Activated CD8-positive, alpha-beta memory T cell treated with anti-CD3 and anti-CD28 coated beads, Interleukin-2, amount 50 U/mL, for 24 hours (primary cell): ENCODE data around the gene QSER1.
"Not testable (repeated sequence)": the region's sequence is repeated elsewhere in the genome, so short reads cannot be mapped to it uniquely, and the experiment has no call there.

ENCODE experiments used
- DNase-seq: peaks from one replicate; pipeline ENCODE4 v3.0.0-alpha.2; 2020; ENCODE audit errors: extremely low read depth

QSER1 gene

DNA sequence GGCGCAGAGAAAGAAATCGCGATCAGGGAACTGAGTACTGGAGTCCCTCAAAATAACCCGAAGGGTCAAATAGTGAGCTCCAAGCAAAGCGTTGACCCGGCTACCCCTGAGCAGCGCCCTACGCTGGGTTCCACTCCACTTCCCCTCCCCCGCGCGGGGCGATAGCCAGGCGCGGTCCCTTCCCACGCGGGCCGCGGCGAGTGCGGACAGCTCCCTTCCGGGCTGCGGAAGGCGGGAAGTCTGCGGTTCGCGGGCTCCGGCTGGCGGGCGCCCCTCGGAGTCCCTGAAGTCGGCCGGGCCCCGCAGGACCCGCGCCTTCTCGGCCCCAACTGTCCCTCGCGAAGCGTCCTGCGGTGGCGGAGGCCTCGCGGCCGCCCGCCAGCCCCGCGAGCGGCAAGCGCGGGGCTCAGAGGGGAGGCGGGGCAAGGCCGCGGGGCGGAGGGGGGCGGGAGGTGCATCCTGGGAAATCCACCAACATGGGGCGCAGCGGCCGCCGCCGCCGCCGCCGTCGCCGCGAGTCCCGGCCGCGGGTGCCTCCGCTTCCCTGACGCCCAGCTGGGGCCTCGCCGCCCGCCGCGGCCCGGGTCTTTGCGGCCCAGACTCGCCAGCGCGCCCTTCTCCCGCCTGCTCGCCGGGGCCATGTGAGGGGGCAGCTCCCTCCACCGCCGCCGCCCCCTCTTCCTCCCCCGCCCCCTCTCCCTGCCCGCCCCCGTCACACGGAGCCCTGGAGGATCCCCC, at the start of gene QSER1:
Gene QSER1, plus strand, starts transcription at position 457 of the 738 bp plus-strand sequence. CDS start 315 bp downstream, outside the sequence.
- DNase-seq, result peak; percentile 39

DNA sequence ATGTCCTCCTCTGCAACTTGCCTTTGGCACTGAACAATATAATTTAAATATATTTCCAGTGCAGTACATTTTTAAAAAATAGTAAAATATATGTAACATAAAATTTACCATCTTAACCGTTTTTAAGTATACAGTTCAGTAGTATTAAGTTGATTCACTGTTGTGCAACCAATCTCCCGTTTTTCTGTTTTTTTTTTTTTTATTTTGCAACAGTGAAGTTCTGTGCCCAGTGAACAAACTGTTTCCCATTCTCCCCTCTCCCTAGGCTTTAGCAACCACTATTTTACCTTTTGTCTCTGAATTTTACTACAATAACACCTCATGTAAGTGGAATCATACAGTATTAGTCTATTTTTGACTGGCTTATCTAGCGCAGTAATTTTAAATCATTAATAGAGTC, 49.1 kb upstream of the QSER1 start:
- DNase-seq, result no peak

DNA sequence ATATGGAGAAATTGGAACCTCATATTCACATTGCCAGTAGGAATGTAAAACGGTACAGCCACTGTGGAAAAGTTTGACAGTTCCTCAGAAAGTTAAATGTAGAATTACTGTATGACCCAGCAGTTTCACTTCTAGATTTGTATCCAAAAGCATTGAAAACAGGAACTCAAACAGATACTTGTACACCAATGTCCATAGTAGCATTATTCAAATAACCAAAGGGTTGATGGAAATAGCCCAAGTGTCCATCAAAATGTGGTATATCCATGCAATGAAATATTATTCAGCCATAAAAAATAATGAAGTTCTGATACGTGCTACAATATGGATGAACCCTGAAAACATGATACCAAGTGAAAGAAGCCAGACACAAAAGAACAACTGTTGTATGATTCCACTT, 45.1 kb upstream of the QSER1 start:
- DNase-seq, result no peak

DNA sequence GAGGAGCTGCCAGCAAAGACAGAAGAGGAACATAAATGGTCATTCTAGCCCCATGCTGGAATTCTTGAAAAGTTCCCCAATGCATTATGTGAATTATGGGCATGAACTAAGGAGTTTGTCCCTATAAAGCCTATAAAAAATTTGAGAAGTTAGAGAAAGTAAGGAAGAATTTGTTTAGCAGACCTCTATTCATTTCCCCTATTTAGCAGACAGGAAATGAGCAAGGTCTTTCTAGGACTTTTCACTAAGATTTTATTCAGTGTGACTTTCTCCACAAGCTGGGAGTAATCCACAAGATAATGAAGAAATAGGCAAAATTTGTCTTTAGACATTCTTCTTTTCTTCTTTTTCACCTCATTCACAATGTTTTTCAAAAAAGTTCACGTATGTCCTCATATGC, 42.9 kb upstream of the QSER1 start:
- DNase-seq, result no peak

DNA sequence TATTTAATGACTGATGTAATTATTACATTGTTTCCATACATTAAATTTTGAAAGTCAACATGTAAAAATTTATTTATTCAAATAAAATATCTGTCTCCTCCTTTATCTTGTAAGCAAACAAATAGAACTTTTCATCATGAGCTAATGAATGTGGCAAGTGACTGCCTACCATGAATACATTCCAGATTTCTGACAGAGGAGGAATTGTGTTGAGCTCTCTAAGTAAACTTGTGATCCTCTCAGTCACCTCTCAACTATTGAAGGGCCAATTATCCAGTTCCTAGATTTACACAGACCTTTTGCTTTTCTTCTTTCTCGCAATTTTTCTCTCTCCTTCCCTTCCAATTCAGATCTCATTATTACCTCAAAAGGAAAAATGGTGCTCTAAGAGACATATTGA, 41.4 kb upstream of the QSER1 start:
- DNase-seq, result no peak

DNA sequence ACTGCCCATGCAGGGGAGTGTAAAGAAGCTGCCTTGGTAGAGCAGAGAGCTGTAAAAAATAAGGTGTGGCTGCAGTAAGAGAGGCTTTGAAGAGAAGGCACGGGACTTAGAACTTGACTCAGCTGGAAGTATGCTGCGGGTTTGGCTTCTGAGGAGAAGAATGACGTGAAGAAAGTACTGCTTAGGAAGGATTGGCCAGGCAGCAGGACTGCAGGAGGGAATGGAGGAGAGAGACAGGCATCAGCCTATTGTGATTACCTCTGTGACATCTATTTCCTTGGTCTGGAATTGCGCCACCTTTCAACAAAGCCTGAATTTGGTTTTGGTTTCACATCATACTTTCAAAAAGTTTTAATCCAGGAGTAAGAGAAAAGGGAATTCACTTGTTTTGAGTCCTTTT, 40.4 kb upstream of the QSER1 start:
- no peak for DNase-seq

DNA sequence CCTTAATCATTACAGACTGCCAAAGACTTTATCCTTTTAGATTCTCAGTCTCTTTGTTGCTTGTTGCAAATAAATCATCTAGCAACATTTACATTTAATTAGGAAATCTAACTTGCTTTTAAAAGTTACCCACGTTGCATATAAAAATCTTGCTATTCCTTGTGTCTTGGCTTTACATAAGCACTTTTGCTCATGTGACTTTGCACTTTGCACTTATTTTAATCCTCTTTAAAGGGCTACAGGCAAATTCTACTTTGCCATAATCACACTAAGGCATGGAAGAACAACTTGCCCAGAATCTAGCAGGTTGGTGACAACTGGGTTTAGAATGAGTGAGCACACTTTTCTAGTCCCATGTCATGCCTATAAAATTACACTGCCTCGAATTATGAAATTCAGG, 37.0 kb upstream of the QSER1 start:
- DNase-seq, result no peak

DNA sequence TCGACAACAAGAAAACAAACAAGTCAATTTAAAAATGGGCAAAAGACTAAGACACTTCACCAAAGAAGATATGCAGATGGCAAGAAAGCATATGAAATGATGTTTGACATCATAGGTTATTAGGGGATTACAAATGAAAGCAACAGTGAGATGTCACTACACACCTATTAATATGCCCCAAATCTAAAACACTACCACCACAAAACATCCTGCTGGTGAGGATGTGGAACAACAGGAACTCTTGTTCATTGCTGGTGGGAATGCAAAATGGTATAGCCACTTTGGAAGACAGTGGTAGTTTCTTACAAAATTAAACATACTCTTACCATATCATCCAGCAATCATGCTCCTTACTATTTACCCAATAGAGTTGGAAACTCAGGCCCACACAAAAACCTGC, 33.9 kb upstream of the QSER1 start:
- DNase-seq, result no peak

DNA sequence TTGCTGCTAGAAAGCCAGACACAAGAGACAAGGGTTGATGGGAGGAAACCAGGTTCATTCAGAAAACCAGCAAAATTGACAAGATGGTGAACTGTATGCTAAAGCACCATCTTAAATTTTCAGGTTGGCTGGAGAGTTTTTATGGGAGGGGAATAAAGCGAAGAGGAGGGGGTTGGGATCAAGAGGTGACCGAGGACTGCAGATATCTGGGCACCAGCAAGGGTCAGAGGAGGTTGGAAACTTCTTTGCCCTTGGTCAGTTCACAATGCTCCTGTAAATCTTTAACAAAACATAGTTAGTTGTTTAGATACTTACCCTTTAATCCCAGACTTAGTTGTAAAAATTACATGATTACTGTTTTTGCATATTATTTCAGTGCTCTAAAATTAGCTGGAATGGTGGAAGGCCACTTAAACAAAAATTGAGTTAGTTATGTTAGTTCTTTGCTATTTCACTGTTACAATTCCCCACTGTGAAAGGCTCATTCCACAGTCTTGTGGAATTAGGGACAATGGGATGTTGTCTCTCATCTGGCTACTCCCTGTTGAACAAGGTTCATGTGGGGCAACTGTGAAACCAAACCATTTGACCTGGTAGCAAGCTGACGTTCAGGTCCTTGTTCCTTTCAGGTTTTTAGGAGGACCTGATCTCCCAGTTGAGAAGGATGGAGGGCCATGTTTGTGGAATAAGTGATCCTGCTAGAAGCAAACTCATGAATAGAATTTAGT, 30.6 kb upstream of the QSER1 start:
- no peak for DNase-seq

DNA sequence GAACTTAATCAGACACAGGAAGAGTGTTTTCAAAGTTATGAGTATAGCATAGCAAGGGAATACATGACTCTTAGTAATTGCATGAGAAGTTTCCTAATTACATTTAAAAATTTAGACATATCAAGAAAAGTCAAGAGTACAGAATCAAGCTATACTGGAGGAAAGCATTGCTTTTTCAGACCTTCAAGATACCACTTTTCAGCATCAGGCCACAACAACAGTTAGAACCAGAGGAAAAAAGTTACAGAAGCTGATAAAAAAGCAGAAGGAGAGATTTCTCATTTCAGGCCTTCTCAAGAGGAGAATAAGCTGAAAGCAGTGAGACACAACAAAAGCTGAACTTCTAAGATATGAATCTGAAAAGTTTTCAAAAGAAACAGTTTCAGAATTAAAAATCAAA, 28.1 kb upstream of the QSER1 start:
- DNase-seq, result no peak

DNA sequence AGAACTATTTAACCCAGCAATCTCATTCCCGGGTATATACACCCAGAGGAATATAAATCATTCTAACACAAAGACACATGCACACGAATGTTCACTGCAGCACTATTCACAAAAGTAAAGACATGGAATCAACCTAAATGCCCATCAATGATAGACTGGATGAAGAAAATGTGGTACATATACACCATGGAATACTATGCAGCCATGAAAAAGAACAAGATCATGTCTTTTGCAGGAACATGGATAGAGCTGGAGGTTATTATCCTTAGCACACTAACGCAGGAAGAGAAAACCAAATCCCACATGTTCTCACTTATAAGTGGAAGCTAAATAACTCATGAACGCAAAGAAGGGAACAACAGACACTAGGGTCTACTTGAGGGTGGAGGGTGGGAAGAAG, 23.9 kb upstream of the QSER1 start:
- not testable (repeated sequence) for DNase-seq

DNA sequence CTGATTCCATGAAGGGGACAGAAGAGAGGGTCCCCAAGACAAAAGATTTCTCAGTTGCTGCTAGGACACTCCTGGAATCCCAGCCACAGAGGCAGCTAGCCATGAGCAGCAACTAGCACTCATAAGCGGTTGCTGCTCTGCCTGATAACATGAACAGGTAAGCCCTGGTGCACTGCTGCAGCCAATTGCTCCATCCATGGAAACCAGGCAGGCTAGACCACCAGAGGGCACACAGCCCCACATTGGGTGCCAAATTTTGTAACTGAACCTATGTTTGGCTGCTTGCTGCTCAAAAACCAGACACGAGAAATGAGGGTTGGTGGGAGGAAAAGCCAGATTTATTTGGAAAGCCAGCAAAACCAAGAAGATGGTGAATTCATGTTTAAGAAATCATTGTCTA, 21.9 kb upstream of the QSER1 start:
- no peak for DNase-seq

DNA sequence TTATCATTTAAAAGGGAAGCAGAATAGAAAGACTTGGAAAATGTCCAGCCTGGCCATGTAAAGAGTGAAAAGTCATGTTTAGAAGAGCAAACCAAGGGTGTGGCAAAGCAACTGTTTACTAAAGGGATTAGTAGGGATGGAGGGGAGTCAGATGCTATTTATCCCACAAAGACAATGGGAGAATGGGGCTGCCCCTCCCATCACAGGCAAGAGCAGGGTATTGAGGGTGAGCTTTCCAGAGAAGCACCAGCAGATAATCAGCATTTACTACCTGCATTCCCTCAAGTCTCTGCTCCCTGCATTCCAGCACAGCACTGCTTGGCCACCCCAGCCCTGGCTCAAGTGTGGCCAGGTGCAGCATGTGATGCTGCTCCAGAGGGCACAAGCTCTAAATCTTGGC, 18.5 kb upstream of the QSER1 start:
- DNase-seq, result no peak

DNA sequence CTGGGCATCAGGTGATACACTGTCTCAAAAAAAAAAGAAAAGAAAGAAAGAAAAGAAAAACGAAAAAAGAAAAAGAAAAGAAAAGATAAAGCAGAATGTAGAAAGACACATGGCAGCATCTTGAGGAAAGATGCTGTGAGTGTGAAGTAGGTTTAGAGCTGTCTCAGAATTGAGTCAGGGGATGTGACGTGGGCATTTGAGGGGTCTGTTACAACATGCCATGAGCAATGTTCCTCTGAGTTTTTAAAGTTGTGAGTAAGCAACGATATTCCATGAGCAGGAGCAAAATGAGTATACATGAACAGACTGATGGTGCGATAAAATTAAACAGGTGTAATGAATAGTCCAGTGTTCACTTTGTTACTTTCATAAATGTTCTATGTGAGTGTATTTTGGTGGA, 11.3 kb upstream of the QSER1 start:
- DNase-seq, result no peak

DNA sequence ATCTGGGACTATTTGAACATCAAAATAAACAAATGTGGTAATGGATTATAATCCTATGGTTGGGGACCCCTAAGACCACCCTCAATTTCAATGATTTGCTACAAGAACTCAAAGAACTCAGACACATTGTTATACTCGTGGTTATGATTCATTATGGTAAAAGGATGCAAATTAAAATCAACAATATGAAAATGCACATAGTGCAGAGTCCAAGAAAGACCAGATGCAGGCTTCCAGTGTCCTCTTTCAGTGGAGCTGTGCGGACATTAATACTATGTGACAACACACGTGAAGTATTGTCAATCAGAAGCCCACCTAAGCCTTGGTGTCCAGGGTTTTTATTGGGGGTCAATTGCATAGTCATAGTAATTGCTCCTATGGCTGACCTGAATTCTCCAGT, 9.2 kb upstream of the QSER1 start:
- no peak for DNase-seq

DNA sequence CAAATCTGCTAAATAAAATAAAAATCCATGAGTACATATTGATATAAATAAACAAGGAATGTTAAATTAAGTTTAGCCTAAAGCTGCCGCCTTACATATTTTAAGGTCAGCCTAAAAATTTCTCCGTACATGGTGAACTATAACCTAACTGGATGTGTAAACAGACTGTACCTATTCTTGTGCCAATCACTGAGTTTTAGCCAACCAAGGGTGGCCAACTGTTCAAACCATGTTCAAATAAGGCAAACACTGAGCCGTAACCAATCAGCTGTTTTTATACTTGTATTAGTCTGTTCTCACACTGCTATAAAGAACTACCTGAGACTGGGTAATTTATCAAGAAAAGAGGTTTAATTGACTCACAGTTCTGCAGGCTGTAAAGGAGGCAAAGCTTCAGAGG, 8.6 kb upstream of the QSER1 start:
- DNase-seq, result no peak

DNA sequence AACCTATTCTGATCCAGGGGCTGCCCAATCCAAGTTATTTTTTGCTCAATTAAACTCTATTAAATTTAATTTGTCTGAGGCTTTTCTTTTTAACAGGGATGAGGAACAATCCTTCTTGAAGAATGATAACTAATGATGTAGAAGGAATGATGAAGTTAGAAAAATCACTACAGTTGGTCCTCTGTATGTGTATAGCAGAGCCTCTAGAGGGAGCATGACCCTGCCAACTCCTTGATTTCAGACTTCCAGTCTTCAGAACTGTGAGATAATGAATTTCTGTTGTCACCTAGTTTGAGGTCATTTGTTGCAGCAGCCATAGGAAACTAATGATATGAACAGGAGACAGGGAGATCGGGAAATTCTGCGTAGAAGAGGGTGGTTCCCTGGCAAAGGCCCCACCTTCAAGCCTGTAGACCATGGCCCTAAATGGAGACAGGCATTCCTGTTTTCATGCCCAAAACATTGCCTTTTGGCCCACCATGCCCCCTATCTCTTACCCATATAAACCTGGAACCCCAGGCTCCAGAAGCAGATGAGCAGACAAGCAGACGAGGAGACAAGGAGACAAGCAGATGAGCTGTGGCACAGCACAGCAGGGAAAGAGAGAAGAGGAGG, 7.7 kb upstream of the QSER1 start:
- no peak for DNase-seq

DNA sequence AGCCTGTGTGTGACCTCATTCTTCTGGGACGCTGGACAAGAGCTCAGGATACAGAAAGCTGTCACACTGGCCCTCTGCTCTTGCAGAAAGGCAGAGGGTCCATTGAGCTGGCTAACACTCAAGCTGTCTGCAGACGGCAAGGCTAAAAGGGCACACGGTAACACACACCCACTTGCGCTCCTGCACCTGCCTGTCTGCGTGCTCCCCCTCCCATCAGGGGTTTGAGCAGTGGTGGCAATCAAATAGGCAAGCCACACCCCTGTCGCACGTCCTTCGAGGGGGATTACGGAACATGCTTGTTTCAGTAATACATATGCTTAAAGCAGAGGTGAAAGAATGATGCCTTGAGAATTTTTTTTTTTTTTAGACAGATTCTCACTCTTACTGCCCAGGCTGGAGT, 7.1 kb upstream of the QSER1 start:
- DNase-seq, result no peak

DNA sequence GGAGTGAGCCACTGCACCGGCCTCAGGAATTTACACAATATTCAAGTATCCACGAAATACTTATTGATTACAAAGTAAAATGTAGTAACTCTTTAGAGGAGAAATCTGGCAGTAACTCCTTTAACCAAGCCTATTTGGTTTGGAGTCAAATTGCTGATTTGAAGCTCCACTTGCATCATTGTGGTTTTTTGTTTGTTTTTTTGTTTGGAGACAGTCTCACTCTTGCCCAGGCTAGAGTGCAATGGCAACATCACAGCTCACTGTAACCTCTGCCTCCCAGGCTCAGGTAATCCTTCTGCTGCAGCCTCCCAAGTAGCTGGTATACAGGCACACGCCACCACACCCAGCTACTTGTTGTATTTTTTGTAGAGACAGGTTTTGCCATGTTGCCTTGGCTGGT, 6.4 kb upstream of the QSER1 start:
- DNase-seq, result no peak

DNA sequence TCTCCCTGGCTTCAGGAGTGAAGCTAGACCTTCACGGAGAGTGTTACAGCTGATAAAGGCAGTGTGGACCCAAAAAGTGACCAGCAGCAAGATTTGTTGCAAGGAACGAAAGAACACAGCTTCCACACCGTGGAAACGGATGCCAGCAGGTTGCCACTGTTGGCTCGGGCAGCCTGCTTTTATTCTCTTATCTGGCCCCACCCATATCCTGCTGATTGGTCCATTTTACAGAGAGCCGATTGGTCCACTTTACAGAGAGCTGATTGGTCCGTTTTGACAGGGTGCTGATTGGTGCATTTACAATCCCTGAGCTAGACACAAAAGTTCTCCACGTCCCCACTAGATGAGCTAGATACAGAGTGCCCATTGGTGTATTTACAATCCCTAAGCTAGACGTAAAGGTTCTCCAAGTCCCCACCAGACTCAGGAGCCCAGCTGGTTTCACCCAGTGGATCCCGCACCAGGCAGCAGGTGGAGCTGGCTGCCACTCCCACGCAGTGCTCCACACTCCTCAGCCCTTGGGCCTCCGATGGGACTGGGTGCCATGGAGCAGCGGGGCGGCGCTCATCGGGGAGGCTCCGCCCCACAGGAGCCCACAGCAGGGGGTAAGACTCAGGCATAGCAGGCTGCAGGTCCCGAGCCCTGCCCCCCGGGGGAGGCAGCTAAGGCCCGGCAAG, 4.8 kb upstream of the QSER1 start:
- DNase-seq, result not testable (repeated sequence)

DNA sequence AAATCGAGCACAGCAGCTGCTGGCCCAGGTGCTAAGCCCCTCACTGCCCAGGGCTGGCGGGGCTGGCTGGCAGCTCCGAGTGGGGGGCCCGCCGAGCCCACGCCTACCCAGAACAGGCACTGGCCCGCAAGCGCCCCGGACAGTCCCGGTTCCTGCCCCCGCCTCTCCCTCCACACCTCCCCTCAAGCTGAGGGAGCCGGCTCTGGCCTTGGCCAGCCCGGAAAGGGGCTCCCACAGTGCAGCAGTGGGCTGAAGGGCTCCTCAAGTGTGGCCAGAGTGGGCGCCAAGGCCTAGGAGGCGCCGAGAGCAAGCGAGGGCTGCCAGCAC, 4.3 kb upstream of the QSER1 start:
- DNase-seq, result not testable (repeated sequence)

DNA sequence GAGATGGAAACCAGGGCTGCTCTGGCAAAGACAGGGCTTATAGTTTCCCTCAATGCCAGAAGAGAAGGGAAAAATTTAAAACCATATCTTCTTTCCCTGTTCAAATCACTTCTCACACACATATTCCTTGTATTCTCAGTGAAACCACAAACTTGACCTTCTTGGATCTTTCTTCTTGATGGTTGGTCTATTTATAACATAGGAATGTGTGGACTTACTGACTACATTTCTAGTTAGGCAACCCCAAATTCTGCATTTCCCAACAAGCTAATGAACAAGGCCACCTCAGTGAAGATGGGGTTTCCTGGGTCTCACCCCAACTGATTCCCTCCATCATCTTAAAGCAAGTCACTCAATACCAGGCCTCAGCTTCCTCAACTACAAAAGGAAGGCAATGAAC, 3.8 kb upstream of the QSER1 start:
- DNase-seq, result no peak
